Measurements from ENCODE around the gene SUSD6.

DNA sequence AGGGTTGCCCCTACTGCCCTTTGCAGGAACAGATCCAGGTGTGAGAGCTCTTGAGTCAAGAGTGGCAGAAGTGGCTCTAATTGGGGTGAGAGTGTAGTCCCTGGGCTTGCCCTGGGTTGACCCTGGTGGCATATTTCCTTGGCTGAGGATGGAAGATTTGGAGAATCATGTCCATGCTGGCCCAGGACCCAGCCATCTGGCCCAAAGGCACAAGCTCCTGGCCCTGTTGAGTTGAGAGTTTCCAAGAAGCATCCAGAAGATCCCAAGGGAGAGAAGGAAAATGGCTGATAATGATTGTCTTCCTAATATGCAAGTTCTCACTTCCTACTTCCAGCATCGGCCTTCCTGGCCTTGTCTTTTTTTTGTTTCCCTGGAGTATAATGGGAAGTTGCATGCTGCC is 100.1 kb downstream of the SUSD6 start:
- TF ChIP-seq MXI1 (IDR thresholded peaks at IDR 0.05; ENCODE audit: low read depth, low read length), result no peak
- TF ChIP-seq SMC3 (conservative IDR thresholded peaks at IDR 0.05; ENCODE audit: insufficient read depth, low read depth, low read length), result no peak
- TF ChIP-seq HSF4 (CRISPR knock-in tag; IDR thresholded peaks at IDR 0.05; ENCODE audit: borderline replicate concordance), result no peak
- TF ChIP-seq EP300 (IDR thresholded peaks at IDR 0.05; ENCODE audit: low read length), result no peak
- TF ChIP-seq PKNOX1 (IDR thresholded peaks at IDR 0.05), result no peak
- TF ChIP-seq ILK (tag; IDR thresholded peaks at IDR 0.05; ENCODE audit: borderline replicate concordance, low read depth), result no peak
- TF ChIP-seq FOXA3 (CRISPR knock-in tag; conservative IDR thresholded peaks at IDR 0.05 in 1 of 2, IDR thresholded peaks at IDR 0.05 in 1 of 2), result no peak
- TF ChIP-seq HMG20A (CRISPR knock-in tag; conservative IDR thresholded peaks at IDR 0.05), result no peak
